Measurements from ENCODE around the gene UBE2D1. TPM values are rescaled to one million over a fixed set of nuclear protein-coding genes. Genes with fewer than 3 reads are reported as not detected.

The UBE2D1 gene
- polyA plus RNA-seq, 3 donors: 32.9 to 34.3 (median 33.4) TPM

- DNase-seq: no peak
Observed at GRCh38 chr10:58328233-58328632, 6.6 kb upstream of the UBE2D1 start.

DNA sequence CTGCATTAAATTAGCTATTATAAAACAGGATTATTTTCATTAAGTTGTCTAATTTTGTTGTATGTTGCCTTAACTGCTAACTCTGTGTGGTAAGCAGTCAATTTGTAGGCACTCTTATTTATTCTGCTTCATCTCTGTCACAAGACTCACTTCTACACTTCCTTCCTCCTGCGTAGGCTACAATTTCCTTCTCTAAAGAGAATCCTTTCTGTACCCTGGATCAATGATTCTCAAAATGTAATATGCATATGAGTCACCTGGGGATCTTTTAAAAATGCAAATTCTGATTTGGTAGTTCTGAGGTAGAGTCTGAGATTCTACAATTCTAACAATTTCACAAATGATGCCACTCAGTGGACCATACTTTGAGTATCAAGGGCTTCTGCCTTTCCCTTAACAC is 4.4 kb upstream of the UBE2D1 start:
- no peak for DNase-seq

DNA sequence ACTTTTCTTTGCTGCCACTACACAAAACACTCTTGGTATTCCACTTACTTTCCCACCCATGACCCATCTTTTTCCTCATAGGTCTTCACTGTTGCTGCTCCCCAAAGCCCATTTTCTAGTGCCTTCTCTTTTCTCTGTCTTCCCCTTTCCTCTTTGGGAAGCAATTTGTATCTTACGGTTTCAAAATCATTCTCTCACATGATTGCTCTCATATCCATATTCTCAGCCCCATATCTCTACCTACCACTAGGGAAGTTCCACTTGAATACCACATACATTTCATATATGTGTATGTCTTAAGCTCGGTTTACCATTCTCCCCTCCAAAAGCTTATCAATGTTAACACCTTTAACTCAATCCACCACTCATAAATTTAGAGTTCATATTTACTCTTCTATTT is 3.2 kb upstream of the UBE2D1 start:
- no peak for DNase-seq

DNA sequence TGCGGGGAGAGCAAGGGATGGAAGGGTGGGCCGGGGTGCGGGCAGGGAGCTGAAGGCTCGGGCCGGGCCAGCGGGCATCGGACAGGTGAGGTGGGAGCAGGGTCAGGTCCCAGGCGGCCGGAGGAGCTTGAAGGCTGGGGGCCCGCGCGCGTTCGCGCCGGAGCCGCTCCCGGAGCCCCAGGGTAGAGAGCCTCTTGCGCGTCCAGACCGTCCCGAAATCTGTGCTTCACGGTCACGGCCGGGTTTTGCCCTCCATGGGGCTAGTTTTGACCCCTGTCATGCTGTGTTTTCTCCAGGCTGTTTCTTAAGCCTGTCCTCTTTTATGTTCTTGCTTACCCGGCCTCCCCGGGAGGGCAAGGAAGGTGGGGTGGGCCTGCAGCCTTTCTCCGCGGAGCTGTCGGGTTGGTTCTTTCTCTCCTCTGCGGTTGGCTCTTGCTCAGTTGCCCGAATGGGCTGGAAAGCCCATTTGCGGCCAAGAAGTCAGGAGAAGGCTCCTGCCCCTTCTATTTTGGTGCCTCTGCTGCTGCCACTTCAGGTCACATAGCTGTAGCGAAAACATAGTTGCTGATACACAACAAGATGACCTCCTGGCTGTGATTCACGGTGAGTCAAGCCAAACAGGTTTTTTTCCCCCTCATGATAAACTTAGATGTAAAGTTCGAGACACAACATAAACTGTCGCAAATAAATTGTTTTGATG is 650 bp downstream of the UBE2D1 start:
- peak; percentile 11 for DNase-seq

- DNase-seq: no peak
Observed at GRCh38 chr10:58336242-58336641, 1.4 kb downstream of the UBE2D1 start.

DNA sequence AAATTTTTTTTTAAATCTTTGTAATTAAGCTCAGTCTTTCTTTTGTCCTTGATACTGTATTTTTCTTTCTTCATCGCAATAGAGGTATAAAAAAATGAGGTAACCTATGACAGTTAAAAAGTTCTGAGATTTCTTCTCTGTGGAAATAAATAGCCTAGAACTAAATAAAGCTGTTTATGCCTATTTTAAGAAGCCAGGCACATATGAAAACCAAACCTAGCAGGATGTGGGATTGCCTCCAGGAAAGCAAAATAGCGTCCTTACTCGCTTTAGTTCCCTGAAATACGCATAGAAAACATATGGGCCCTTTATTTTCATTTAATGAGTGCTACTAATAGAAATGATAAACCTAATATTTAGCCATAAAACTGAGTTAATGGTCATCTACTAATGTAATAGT is 6.6 kb downstream of the UBE2D1 start:
- no peak for DNase-seq

GRCh38 chr10:58341947-58342346 is 7.1 kb downstream of the UBE2D1 start:
- no peak for DNase-seq

GRCh38 chr10:58347967-58348366 is 13.2 kb downstream of the UBE2D1 start:
- no peak for DNase-seq

DNA sequence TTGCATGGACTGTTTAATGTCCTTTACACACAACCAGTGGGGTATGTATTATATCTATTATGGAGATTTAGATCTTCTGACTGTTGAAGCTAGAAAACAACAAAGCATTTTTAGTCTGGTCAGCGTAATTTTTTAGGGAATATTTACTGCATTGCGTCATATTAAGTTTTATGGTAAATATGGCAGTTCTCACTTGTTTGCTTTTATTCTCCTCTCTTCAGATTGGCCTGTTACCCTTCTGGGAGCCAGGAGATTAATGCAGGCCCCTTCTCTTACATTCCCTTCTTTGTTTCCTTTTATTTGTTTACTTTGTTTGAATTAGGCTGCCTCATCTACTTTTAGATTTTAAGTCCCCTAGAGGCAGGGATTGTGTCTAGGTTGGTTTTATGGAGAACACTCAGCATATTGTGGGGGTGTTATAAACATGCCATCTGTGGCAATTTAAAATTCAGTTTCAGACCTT is 13.8 kb downstream of the UBE2D1 start:
- DNase-seq: no peak

GRCh38 chr10:58350023-58350422 is 15.2 kb downstream of the UBE2D1 start:
- DNase-seq: no peak

DNA sequence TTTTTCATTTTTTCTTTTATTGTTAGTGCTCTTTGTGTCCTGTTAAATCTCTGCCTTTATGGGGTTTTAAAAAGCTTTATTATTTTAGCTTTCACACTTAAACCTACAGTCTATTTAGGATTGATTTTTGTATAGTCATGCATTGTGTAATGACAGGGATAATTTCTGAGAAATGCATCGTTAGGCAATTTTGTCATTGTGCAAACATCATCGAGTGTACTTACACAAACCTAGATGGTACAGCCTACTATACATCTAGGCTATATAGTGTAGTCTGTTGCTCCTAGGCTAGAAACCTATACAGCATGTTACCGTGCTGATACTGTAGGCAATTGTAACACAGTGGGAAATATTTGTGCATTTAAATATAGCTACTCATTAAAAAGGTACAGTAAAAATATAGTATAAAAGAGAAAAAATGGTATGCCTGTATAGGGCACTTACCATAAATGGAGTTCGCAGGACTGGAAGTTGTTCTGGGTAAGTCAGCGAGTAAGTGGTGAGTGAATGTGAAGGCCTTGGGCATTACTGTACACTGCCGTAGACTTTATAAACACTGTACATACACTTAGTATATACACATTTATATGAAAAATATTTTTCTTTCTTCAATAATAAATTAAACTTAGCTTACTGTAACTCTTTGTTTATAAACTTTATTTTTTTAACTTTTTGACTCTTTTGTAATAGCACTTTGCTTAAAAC is 16.0 kb downstream of the UBE2D1 start:
- no peak for DNase-seq

GRCh38 chr10:58351616-58352578 is 17.1 kb downstream of the UBE2D1 start:
- DNase-seq: no peak

DNA sequence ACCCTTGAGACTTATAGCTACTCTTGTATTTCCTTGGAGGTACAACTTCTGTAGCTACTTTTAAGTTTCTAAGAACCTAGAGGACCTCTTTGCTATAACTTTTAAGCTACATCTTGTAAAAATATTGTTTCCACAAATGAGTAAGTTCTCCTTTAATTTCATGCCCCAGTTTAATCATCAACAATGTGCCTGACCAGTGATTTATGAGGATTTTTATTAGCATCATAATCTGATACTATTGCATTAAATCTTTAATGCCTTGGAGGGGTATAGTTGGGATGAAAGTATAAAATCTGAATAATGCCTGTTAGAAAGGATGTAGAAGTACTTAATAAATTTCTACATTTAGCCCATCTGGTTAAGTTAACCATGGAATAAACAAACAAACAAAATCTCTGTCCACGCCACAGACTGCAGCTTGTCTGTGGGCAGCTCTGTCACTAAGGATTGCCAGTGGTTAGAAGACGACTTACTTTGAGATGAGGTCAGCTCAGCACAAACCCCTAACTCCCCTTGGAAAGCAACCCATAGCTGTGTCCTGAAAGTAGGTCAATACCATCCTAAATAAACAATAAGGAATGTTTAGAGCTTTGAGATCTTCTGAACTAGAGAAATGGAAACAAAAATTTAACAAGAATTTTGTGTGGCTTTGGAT is 18.3 kb downstream of the UBE2D1 start:
- no peak for DNase-seq

DNA sequence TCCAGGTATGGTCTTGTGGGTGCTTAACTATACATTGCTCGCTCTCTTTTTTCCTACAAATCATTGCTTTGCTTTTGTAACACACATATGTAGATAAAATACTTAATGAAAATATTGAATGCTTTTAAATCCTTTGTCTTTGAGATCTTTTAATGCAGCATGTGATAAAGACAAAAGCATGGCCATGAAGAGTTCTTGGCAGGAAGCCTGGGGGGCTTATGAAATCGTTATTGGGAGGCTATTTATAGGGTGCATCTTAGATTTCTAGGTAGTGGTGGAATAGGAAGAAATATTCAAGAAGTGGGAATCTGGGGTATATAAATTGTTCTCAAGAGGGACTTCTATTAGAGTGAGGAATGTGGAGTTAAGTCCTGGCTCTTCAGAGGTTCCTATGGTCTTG is 21.9 kb downstream of the UBE2D1 start:
- no peak for DNase-seq

DNA sequence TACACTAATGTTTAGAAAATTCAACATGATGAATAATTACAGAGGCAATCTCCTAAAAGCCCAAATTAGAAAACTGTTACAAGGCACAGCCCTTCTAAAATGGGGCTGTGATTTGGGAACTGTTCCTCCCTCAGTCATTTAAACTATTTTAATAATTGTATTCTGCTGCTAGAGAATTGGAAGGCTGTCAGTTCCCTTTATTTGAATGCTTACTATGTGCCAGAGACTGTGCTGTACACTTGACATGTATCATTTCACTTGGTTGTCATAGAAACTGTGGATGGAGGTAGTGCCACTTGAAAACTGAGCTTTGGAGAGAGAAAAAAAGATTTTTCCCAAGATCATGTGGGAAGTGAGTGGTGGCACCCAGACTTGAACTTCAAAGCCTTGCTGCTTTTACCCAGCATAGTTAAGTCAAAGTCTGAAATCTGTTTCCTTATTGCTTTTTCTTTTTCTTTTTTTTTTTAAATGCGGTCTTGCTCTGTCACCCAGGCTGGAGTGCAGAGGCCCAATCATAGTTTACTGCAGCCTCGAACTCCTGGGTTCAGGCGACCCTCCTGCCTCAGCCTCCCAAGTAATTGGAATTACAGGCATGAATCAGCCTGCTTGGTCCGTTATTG is 23.6 kb downstream of the UBE2D1 start:
- DNase-seq: no peak

GRCh38 chr10:58358947-58359346 is 24.1 kb downstream of the UBE2D1 start:
- no peak for DNase-seq

DNA sequence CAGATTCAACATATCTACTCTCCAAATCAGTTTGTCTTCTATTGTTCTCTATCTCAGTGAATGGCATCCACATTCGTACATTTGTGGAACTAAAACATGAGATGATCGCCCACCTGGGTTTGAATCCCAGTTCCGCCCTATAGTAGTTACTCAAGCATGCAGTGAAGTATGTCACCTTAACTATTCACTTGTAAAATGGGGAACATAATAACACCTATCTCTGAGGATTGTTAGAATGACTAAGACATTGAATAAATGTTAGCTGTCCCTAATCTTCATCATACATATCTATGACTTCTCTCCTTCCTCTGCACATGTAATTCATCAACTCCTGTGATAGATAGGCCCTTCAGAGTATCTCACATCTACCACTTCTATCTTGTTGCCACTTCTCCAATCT is 24.7 kb downstream of the UBE2D1 start:
- no peak for DNase-seq

GRCh38 chr10:58360412-58361004 is 25.7 kb downstream of the UBE2D1 start:
- no peak for DNase-seq

- no peak for DNase-seq
Observed at GRCh38 chr10:58361353-58361752, 26.5 kb downstream of the UBE2D1 start.

DNA sequence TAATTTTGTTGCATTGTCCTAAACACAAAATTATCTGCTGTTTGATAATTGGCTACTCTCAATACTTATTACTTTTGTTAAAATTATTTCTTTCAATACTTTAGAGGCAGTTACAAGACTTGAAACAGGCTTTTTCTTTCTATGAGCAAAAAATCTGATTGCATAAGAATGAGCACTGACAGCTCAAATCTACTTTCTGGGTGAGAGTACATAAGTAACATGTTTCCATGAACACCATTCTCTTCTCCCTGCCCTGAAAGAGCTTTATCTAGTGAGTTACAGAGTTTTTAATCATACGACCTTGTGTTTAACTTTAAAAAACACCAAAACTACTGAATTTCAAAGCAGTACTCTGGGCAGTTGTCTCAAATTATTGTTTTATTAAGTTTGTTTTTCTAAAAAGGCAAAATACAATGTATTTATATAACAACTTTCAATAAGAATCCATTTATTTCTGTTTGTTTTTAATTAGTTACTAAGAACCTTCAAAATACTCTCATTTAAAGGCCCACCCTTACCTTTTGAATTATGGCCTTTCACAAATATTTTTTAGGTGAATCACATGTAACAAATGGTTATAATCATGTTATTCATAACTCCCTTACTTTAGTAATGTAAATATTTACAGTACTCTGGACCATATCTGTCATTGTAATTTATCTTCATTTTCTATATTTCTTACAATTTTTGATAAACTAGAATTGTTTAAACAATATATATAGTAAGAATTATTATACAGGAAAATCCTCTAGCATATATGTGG is 27.4 kb downstream of the UBE2D1 start:
- no peak for DNase-seq

Measured in renal pelvis (tissue), 4 donors.